B cell (primary cell): Measurements from ENCODE around the gene KRI1. TPM values are rescaled to one million over a fixed set of nuclear protein-coding genes. Genes with fewer than 3 reads are reported as not detected.

ENCODE experiments used
- ATAC-seq: fragments of 200-7000 bp; cut with Tn5 transposase; one replicate; pipeline ENCODE4 v1.10.0; 2021; ENCODE audit warnings: low read depth, mild to moderate bottlenecking, moderate number of reproducible peaks, moderate library complexity
- CTCF ChIA-PET: fragments of 350-600 bp; sonication (Branson Sonifier 250); formaldehyde crosslinking; loops from one replicate; lab custom pipeline; 2021; ENCODE audit warnings: antibody characterized with exemption, inconsistent platforms; lab: Charles Lee
- POLR2A ChIA-PET: fragments of 350-600 bp; sonication (Branson Sonifier 250); formaldehyde crosslinking; loops from one replicate; lab custom pipeline; 2021; ENCODE audit warnings: antibody characterized with exemption; lab: Charles Lee
- DNase-seq: peaks from one replicate; pipeline ENCODE4 v3.0.0; 2013
- H2AFZ ChIP-seq: 2 replicates; pipeline ENCODE4 v1.6.1; 2012; ENCODE audit warnings: mild to moderate bottlenecking, low read depth, low read length; ENCODE audit not compliant: insufficient read depth, poor library complexity, severe bottlenecking
- H3K27ac ChIP-seq, 2 donors: 1 replicate in 1 of 2; 2 replicates in 1 of 2; pipeline ENCODE4 v1.5.1; 2012 to 2013; ENCODE audit warnings: low read length in 2 of 2, mild to moderate bottlenecking in 2 of 2, moderate library complexity in 1 of 2
- H3K27me3 ChIP-seq, 4 experiments: fragments of 200-600 bp in 1 of 4; sonication (generic) in 1 of 4; replicated peaks in 1 of 4; 1 replicate in 2 of 4; 2 replicates in 2 of 4; pipeline versions ENCODE4 v1.6.1 to v1.7.0; 2013 to 2016; ENCODE audit warnings: low read length in 3 of 4, mild to moderate bottlenecking in 2 of 4, mixed read lengths in 1 of 4, moderate library complexity in 1 of 4; ENCODE audit not compliant: insufficient read depth in 4 of 4, control insufficient read depth in 3 of 4; ENCODE audit errors: control extremely low read depth in 1 of 4
- H3K36me3 ChIP-seq, 2 experiments: replicated peaks in 1 of 2; 1 replicate in 1 of 2; 2 replicates in 1 of 2; pipeline versions ENCODE4 v1.6.1 to v1.7.1; 2013; ENCODE audit warnings: low read length in 1 of 2; ENCODE audit not compliant: insufficient read depth in 2 of 2, control insufficient read depth in 1 of 2; ENCODE audit errors: control extremely low read depth in 1 of 2, extremely low read depth in 1 of 2
- H3K4me1 ChIP-seq, 2 donors: fragments of 200-600 bp in 1 of 2; sonication (generic) in 1 of 2; 1 replicate in 1 of 2; 2 replicates in 1 of 2; pipeline versions ENCODE4 v1.5.1 to v1.6.1; 2013 to 2017; ENCODE audit warnings: low read length in 2 of 2; ENCODE audit not compliant: control insufficient read depth in 2 of 2, insufficient read depth in 2 of 2
- H3K4me2 ChIP-seq: replicated peaks from 2 replicates; pipeline ENCODE3; 2012; ENCODE audit warnings: mild to moderate bottlenecking, low read depth, low read length; ENCODE audit not compliant: poor library complexity, severe bottlenecking
- H3K4me3 ChIP-seq, 5 experiments: fragments of 200-600 bp in 1 of 5; sonication (generic) in 1 of 5; 1 replicate in 3 of 5; 2 replicates in 2 of 5; pipeline versions ENCODE4 v1.5.1 to v1.7.0; 2011 to 2016; ENCODE audit warnings: low read length in 4 of 5, mild to moderate bottlenecking in 4 of 5, low read depth in 2 of 5, control low read depth in 1 of 5, moderate library complexity in 1 of 5; ENCODE audit not compliant: insufficient read depth in 1 of 5; ENCODE audit errors: control extremely low read depth in 1 of 5, extremely low read depth in 1 of 5
- H3K79me2 ChIP-seq: fragments of 200-600 bp; sonication (generic); one replicate; pipeline ENCODE4 v1.6.0; 2016; ENCODE audit warnings: low read length; ENCODE audit not compliant: control insufficient read depth, insufficient read depth
- H3K9ac ChIP-seq: fragments of 200-600 bp; sonication (generic); 2 replicates; pipeline ENCODE4 v1.6.1; 2017; ENCODE audit warnings: mild to moderate bottlenecking, low read length, moderate library complexity
- H3K9me3 ChIP-seq, 3 donors: one replicate each; pipeline versions ENCODE4 v1.6.1 to v1.7.1; 2013; ENCODE audit warnings: low read length in 2 of 3; ENCODE audit not compliant: control insufficient read depth in 2 of 3, insufficient read depth in 1 of 3; ENCODE audit errors: control extremely low read depth in 1 of 3
- H4K20me1 ChIP-seq: 2 replicates; pipeline ENCODE4 v1.6.0; 2012; ENCODE audit warnings: mild to moderate bottlenecking, low read length; ENCODE audit not compliant: insufficient read depth, control insufficient read depth, poor library complexity, severe bottlenecking
- H3K27ac Mint-ChIP-seq: one replicate; pipeline ENCODE4 v1.8.0; 2021; ENCODE audit warnings: mixed read lengths
- H3K27me3 Mint-ChIP-seq: one replicate; pipeline ENCODE4 v1.8.0; 2021; ENCODE audit warnings: mixed read lengths
- H3K4me1 Mint-ChIP-seq: one replicate; pipeline ENCODE4 v1.8.0; 2021; ENCODE audit warnings: mixed read lengths
- H3K4me3 Mint-ChIP-seq: one replicate; pipeline ENCODE4 v1.8.0; 2021; ENCODE audit warnings: mixed read lengths
- H3K9me3 Mint-ChIP-seq: one replicate; pipeline ENCODE4 v1.8.0; 2022; ENCODE audit warnings: mixed read lengths; ENCODE audit not compliant: insufficient read depth
- CTCF ChIP-seq: fragments of 200-600 bp; IDR thresholded peaks from one replicate; pipeline ENCODE4 v1.8.0; 2022; ENCODE audit warnings: antibody characterized with exemption, mild to moderate bottlenecking
- EZH2 ChIP-seq: IDR thresholded peaks from 2 replicates; pipeline ENCODE4 v1.6.1; 2012; ENCODE audit warnings: borderline replicate concordance, low read depth, mild to moderate bottlenecking, moderate library complexity, low read length; ENCODE audit not compliant: insufficient read depth, poor library complexity, severe bottlenecking
- WGBS: methylation state at CpG from one replicate; pipeline ENCODE4 v1.1.5; 2013; ENCODE audit warnings: missing lambda C conversion rate; ENCODE audit not compliant: insufficient coverage; 5-methylcytosine and 5-hydroxymethylcytosine counted together
- intact Hi-C: fragments of 100-400 bp; cut with micrococcal nuclease; formaldehyde crosslinking; loops from one replicate; pipeline ENCODE4 v1.10.0; 2022
- polyA plus RNA-seq: library from polyadenylated mRNA; depleted of rRNA; stranded (reverse); fragments of >200 nt; gene quantifications from 2 replicates; pipeline ENCODE4 v1.2.3, GENCODE V29; 2012
- total RNA-seq, 2 donors: library from RNA; stranded (reverse); fragments of 120-200 nt in 1 of 2; gene quantifications; 1 replicate in 1 of 2; 2 replicates in 1 of 2; pipeline versions ENCODE4 v1.2.3 to v1.2.4, GENCODE V29; 2013 to 2022

The KRI1 gene
- total and polyA plus RNA-seq, 2 donors (not counting 1 experiment from before 2014, with no cell fraction given) = 46.7 to 62.8 TPM

- Histone ChIP-seq H3K4me3 (no peak overlapping the region), H3K79me2 (peaks cover 10% of the 10 kb centered on the region), H2AFZ (no peak overlapping the region), H3K27me3 (no peaks in the 10 kb centered on the region), H3K27ac (no peak overlapping the region), H3K9me3 (no peaks in the 10 kb centered on the region), H3K4me1 (peaks cover 30 to 45% of the 10 kb centered on the region in 2 donors), H3K9ac (no peak overlapping the region), H3K36me3 (no peaks in the 10 kb centered on the region), H4K20me1 (no peaks in the 10 kb centered on the region), H3K4me2 (no peak overlapping the region)
- Mint-ChIP-seq H3K4me3 (no peak overlapping the region), H3K27ac (no peak overlapping the region), H3K9me3 (no peaks in the 10 kb centered on the region), H3K27me3 (no peaks in the 10 kb centered on the region), H3K4me1 (peaks cover 30% of the 10 kb centered on the region)
- no peak for TF ChIP-seq EZH2
- no peak for TF ChIP-seq CTCF
- ChIA-PET POLR2A (no interaction called here), CTCF (interaction anchor here (1.6 to 1.8 kb wide), 2 partner anchors 11 to 51 kb away, joined by 4 to 12 read pairs; no protein-coding TSS in a partner anchor)
- ATAC-seq (no peak), DNase-seq (no peak)
- WGBS = 60% methylated on average over 4 of the region's 7 CpGs
- intact Hi-C loops = no loop called here
Measured at GRCh38 chr19:10593148-10593547, 27.3 kb upstream of the KRI1 start.

GRCh38 chr19:10587839-10588150 is 22.0 kb upstream of the KRI1 start:
- peaks cover 4% of the 10 kb centered on the region for H3K27me3 Mint-ChIP-seq
- H3K9me3 Mint-ChIP-seq = no peaks in the 10 kb centered on the region
- no peaks in the 10 kb centered on the region for H3K4me1 ChIP-seq
- H3K4me3 Mint-ChIP-seq = no peak overlapping the region
- no peak overlapping the region for H3K4me2 ChIP-seq
- no peak for ATAC-seq
- H3K27ac ChIP-seq = no peak overlapping the region
- ChIA-PET CTCF (no interaction called here), POLR2A (interaction anchor here (0.6 kb wide), 1 partner anchor 11 kb away, joined by 3 read pairs; no protein-coding TSS in a partner anchor)
- WGBS = 89% methylated on average over 2 of the region's 2 CpGs
- H3K27me3 ChIP-seq = no peaks in the 10 kb centered on the region
- intact Hi-C loops = no loop called here
- no peak overlapping the region for H3K27ac Mint-ChIP-seq
- H3K4me1 Mint-ChIP-seq = peaks cover 11% of the 10 kb centered on the region
- no peaks in the 10 kb centered on the region for H3K36me3 ChIP-seq
- no peak for DNase-seq
- no peaks in the 10 kb centered on the region for H3K9me3 ChIP-seq
- no peak overlapping the region for H3K4me3 ChIP-seq
- TF ChIP-seq CTCF (no peak), EZH2 (no peak)
- no peak overlapping the region for H2AFZ ChIP-seq
- no peaks in the 10 kb centered on the region for H3K79me2 ChIP-seq
- no peaks in the 10 kb centered on the region for H4K20me1 ChIP-seq
- H3K9ac ChIP-seq = no peak overlapping the region
